Measurements from ENCODE around the gene AK1.

GRCh38 chr9:127905004-127905728 is 27.7 kb upstream of the AK1 start:
- TF ChIP-seq GABPA (IDR thresholded peaks at IDR 0.05; ENCODE audit: low read depth) (no peak), CTCF (IDR thresholded peaks at IDR 0.05) (no peak), USF2 (IDR thresholded peaks at IDR 0.05; ENCODE audit: borderline replicate concordance, low read depth, low read length) (no peak), MAX (IDR thresholded peaks at IDR 0.05; ENCODE audit: low read depth) (no peak), EP300 (IDR thresholded peaks at IDR 0.05; ENCODE audit: borderline replicate concordance in 1 of 2, low read depth in 1 of 2, low read length in 1 of 2) (no peak), POLR2AphosphoS5 (IDR thresholded peaks at IDR 0.05; ENCODE audit: low read depth, low read length) (no peak), TAF1 (IDR thresholded peaks at IDR 0.05; ENCODE audit: borderline replicate concordance, low read depth, low read length) (no peak)
